C1 segment of cervical spinal cord (tissue), 14 donors: ENCODE results near the gene CAMTA1.

Experiments used
- DNase-seq, 14 donors: peaks; one replicate each; lab custom pipeline; 2025; lab: John Stamatoyannopoulos, UW

Gene CAMTA1

DNA sequence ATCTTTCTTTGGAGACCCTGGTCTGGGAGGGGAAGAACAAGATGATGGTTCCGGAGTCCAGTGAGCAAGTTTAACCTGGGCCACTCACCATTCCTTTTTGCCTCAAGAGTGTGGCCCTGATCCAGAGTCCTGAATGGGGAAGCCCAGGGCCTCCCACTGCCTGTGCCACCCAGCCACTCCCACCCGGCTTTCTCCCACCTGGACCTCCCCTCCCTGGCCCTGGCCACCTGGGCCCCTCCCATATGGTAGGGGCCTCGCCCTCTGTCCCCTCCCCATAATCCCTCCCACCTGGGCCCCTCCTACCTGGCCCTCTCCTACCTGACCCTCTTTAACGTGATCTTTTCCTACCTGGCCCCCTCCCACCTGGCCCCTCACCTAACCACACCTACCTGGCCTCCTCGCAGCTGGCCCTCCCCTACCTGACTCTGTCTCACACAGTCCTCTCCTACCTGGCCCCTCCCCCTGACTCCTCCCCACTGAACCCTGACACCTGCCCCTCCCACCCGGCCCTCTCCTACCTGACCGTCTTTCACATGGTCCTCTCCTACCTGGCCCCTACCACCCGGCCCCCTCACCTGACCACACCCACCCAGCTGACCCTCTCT lies 765.1 kb downstream of the CAMTA1 start:
- DNase-seq, result no peak

- no peak for DNase-seq
Observed at GRCh38 chr1:7550981-7551380, 765.7 kb downstream of the CAMTA1 start.

- no peak for DNase-seq
Observed at GRCh38 chr1:7551442-7551841, 766.2 kb downstream of the CAMTA1 start.

DNA sequence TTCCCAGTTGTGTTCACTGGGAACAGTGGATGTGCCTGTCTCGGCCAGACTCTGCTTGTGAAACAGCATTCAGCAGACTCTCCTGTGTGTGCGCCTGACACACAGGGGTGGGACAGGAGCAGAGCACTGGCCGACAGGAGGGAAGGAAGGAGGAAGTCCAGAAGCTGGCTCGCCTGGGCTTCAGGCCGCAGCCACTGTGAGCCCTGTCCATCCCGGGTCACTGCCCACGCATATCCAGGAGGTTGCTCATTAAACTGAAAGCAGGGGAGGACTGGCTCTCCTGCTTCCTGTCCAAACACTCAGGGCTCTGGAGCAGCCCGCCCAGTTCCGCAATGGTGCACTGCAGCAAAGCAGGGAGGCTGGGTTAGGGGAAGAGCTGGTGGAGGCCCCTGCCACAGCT lies 767.1 kb downstream of the CAMTA1 start:
- DNase-seq, result no peak

GRCh38 chr1:7553042-7553690 lies 767.9 kb downstream of the CAMTA1 start:
- DNase-seq, result no peak

DNA sequence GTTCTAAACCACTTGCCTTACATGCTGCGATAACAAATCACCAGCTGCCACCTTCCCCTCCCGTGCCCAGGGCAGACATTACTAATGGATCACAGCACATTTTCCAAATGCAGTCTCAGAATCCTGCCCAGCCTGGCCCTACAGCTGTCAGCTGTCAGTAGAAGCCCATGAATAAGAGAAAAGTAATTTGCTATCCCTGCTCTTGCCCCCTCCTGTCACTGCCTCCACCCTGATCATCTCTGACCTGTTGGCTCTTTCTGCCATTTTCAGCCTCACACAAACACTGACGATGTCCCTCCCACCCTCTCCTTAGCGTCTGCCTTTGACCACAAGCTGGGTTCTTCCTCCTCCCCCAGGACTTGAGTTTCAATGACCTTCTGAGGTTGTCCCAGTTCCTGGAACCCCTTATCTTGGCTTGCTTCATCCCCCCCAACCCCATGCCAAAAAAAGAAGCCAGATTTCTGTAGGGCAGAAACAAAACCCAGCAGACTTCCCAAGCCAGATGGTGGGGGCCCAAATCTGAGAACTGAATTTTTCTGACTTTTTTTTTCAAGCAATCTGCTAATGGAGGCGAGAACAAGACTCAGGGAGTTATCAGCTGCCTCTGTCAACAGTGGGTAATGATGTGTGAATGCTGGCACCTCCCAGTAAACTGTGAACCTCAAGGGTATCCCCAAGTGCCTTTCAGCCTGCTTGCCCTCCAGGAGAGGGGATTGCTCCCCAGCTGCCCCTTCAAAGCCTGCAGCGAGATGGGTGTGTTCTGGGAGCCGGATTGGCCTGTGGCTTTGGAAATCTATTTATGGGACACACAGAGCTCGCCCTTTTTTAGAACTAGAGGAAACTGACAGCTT lies 769.4 kb downstream of the CAMTA1 start:
- DNase-seq, result no peak

GRCh38 chr1:7555391-7556185 lies 770.3 kb downstream of the CAMTA1 start:
- no peak for DNase-seq

DNA sequence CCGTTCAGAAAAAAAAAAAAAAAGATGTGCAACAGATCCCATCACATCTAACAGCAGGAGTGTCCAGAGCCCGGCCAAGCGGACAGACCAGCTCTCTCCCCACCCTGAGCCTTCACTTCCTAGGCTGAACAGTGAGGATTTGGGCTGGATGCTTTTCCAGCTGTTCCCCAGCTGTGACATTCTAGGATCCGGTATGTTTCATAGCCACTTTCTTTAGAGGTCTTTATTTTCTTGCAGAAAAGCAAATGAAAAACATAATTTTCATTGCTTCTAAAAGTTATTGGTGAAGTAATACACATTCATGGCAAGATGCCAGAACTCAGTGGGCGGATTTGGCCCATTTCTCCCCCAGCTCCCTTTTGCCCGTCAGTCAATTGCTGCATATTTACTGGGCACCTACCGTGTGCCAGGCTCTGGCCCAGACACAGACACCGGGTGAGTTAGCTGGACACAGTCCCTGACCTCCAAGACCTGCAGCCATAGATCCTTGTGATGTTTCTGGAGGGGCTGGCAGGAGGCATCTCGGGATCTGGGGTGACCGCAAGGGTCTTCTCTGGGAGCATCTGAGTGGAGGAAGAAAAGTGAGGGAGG lies 772.1 kb downstream of the CAMTA1 start:
- DNase-seq, result peak in 1 of 14 donors; percentile 29

DNA sequence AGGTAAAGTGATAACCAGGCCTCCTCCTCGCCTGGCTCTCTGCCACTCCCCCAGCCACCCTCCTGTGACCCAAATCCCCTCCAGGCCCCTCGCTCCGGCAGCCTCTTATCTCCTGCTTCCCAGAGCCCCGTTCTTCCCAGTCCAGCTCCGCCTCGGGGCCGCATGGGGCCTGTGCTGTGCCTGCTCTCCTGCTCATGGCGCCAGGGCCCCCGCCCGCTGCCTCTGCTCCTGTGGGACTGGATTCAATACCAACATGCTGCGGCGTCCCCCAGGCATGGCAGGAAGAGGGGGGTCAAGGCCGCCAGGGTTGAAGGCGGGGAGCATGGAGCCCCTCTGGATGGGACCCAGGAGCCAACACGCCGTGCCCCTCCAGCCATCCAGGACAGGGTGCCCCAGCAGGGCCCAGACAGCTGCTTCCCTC lies 772.8 kb downstream of the CAMTA1 start:
- DNase-seq, result peak in 1 of 14 donors; percentile 31

DNA sequence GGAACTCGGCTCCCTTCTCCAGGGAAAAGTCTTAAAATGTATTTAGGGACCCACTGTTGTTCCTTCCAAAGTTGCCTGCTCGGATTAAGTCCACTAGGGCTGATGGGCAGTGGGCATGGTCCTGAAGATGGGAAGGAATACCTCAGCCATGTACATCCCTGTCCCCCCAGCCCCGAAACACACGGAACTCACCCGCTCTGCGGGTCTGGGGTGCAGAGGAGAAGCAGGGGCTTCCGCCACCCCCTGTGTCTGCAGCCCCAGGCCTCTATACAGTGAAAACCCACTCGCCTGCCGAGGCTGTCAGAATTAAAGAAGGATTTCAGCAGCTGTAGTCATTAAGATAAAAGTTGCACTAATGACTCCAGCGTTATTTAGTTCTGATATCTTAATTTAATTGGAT lies 773.2 kb downstream of the CAMTA1 start:
- no peak for DNase-seq

- DNase-seq, result peak in 1 of 14 donors; percentile 31
Observed at GRCh38 chr1:7558921-7559869, 773.9 kb downstream of the CAMTA1 start.

GRCh38 chr1:7560128-7560527 lies 774.9 kb downstream of the CAMTA1 start:
- no peak for DNase-seq

- DNase-seq, result no peak
Observed at GRCh38 chr1:7560601-7561181, 775.4 kb downstream of the CAMTA1 start.

- no peak for DNase-seq
Observed at GRCh38 chr1:7561331-7561921, 776.2 kb downstream of the CAMTA1 start.

- no peak for DNase-seq
Observed at GRCh38 chr1:7561936-7562728, 776.9 kb downstream of the CAMTA1 start.

- no peak for DNase-seq
Observed at GRCh38 chr1:7562729-7563605, 777.7 kb downstream of the CAMTA1 start.

DNA sequence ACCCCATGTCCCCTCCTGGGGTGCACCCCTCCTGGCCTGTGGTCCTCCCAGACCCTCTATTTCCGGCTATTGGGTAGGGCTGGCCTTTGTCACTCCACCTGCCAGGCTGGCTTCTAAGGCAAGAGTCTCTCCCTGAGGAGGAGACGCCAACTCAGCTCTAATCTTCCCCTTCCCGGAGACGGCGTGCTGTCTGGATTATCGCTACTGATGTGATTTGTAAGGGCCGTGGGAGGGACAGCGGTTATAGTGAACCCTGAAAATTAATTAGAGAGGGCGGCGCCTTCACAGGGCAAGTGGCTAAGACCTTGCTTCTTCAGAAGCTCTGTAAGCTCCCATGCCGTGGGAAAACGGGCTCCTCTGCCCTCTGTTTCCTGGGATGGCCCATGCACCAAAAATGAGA lies 778.9 kb downstream of the CAMTA1 start:
- no peak for DNase-seq
